Occipital lobe (tissue), 2 donors: ENCODE data around the gene TPH1. TPM values are rescaled to one million over a fixed set of nuclear protein-coding genes. Genes with fewer than 3 reads are reported as not detected.
"Not testable (repeated sequence)": the region's sequence is repeated elsewhere in the genome, so short reads cannot be mapped to it uniquely, and the experiment has no call there.

Experiments used
- DNase-seq: peaks from one replicate; lab custom pipeline; 2025; lab: John Stamatoyannopoulos, UW
- total RNA-seq: library from RNA; depleted of rRNA; stranded (reverse); fragments of >200 nt; gene quantifications from one replicate; pipeline ENCODE4 v1.2.3, GENCODE V29; 2014

TPH1 gene
- total RNA-seq, 1 donor from 2014 or later = 0.47 TPM

GRCh38 chr11:18022419-18022818, 23.6 kb downstream of the TPH1 start:
- no peak for DNase-seq

GRCh38 chr11:18019650-18020049, 26.4 kb downstream of the TPH1 start:
- no peak for DNase-seq

GRCh38 chr11:18016789-18017188, 29.3 kb downstream of the TPH1 start:
- no peak for DNase-seq

- no peak for DNase-seq
Measured at GRCh38 chr11:18014876-18015275, 31.2 kb downstream of the TPH1 start.

GRCh38 chr11:18013790-18014507, 32.1 kb downstream of the TPH1 start:
- no peak for DNase-seq

GRCh38 chr11:18012906-18013781, 32.9 kb downstream of the TPH1 start, which contains the start of gene SERGEF:
Gene SERGEF, minus strand, starts transcription at chr11:18013047. Its CDS starts 37 bp downstream, at chr11:18013010.
- DNase-seq = peak; percentile 82

GRCh38 chr11:18012122-18012905, 33.8 kb downstream of the TPH1 start:
- DNase-seq = peak; percentile 21

- DNase-seq = no peak
Measured at GRCh38 chr11:18011633-18012032, 34.4 kb downstream of the TPH1 start.

- DNase-seq = no peak
Measured at GRCh38 chr11:18010977-18011586, 35.0 kb downstream of the TPH1 start.

GRCh38 chr11:18010121-18010670, 35.9 kb downstream of the TPH1 start:
- DNase-seq = no peak

GRCh38 chr11:18005376-18006129, 40.5 kb downstream of the TPH1 start:
- no peak for DNase-seq

- no peak for DNase-seq
Measured at GRCh38 chr11:18001191-18001590, 44.9 kb downstream of the TPH1 start.

- DNase-seq = no peak
Measured at GRCh38 chr11:18000760-18001159, 45.3 kb downstream of the TPH1 start.

- not testable (repeated sequence) for DNase-seq
Measured at GRCh38 chr11:18000128-18000527, 45.9 kb downstream of the TPH1 start.

Other genes with a start within 250 kb of the TPH1 start
- 45.5 TPM for gene SERGEF, start 33.2 kb downstream of the TPH1 start, total RNA-seq
- 31.4 TPM for gene SAAL1, start 59.8 kb upstream of the TPH1 start, total RNA-seq
- gene MRGPRX3, start 86.3 kb upstream of the TPH1 start, total RNA-seq = not detected
- gene MRGPRX4, start 126.6 kb upstream of the TPH1 start, total RNA-seq = not detected
- not detected for gene SAA4, start 190.5 kb upstream of the TPH1 start, total RNA-seq
- 0.31 TPM for gene SAA2, start 202.4 kb upstream of the TPH1 start, total RNA-seq
- not detected for gene SAA1, start 220.0 kb upstream of the TPH1 start, total RNA-seq